HG02970 (cell line): Measurements from ENCODE around the gene TPM4.
"Not testable (repeated sequence)": the region's sequence is repeated elsewhere in the genome, so short reads cannot be mapped to it uniquely, and the experiment has no call there.

ENCODE experiments used
- ATAC-seq: cut with Tn5 transposase; IDR thresholded peaks from one replicate; pipeline ENCODE4 v1.9.1; 2021; ENCODE audit warnings: mild to moderate bottlenecking, moderate library complexity, moderate number of reproducible peaks; ENCODE audit not compliant: unreplicated experiment, low FRiP score

The TPM4 gene

GRCh38 chr19:16119075-16119857, 43.0 kb downstream of the TPM4 start:
- ATAC-seq: not testable (repeated sequence)

- ATAC-seq: no peak
Measured at GRCh38 chr19:16121141-16121540, 44.8 kb downstream of the TPM4 start.

GRCh38 chr19:16121967-16122366, 45.7 kb downstream of the TPM4 start:
- no peak for ATAC-seq

- no peak for ATAC-seq
Measured at GRCh38 chr19:16124953-16125352, 48.7 kb downstream of the TPM4 start.

GRCh38 chr19:16125737-16126495, 49.6 kb downstream of the TPM4 start:
- no peak for ATAC-seq

GRCh38 chr19:16127080-16127479, 50.8 kb downstream of the TPM4 start:
- ATAC-seq: no peak

- no peak for ATAC-seq
Measured at GRCh38 chr19:16127776-16128371, 51.6 kb downstream of the TPM4 start.

DNA sequence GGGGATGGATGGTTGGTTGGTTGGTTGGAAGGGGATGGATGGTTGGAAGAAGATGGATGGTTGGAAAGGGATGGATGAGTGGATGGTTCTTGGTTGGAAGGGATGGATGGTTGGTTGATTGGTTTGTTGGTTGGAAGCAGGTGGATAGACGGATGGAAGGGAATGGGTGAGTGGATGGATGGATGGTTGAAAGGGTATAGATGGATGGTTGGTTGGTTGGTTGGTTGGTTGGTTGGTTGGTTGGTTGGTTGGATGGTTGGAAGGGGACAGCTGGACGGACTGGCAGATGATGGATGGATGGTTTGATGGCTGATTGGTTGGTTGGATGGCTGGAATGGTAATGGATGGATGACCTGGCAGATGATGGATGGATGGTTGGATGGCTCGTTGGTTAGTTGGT, 55.4 kb downstream of the TPM4 start:
- no peak for ATAC-seq

DNA sequence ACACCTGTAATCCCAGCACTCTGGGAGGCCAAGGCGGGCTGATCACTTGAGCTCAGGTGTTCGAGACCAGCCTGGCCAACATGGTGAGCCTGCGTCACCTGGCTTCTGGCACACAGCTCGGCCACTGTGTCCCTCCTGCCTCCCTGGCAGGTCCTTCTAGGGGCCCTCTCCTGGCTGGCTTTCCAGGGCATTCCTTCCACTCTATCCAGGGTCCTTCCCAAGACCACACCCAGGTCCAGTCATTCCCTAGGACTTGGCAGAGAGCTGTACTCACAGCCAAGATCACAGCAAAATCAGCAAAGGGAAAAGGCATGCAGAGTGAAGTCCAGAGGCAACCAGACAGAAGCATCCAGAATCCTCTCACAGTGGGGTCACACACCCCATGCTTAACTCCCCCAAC, 57.5 kb downstream of the TPM4 start:
- no peak for ATAC-seq

- ATAC-seq: no peak
Measured at GRCh38 chr19:16134510-16134909, 58.2 kb downstream of the TPM4 start.

DNA sequence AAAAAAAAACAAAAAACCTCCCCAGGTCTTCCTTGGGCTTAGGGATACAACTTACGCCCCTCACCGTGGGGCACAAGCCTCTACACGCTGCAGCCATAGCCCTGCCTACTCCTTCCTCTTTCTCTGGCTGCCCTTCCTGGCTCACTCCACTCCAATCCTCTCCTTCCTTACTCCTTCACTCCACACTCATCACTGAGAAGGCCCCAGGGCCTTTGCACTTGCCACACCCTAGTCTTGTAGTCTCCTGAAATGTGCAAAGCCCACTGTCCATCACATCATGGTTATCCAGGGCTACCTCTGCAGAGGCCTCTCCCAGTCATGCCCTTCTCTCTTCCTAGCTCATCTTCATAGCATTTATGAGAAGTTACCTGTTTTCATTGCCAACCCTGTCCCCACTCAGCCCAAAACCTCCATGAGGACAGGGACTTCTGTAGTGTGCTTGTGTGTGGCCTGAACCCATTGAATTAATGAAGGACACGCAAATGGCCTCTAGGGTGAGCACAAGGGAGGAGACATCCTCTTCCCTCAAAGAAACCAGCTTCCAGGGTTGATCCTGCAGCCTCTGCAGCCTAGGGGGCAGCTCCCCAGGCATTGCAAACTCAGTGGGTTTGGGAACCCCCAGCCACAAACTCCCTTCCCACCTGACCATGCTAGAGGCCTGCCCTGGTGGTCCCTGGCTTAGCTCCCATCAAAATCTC, 59.3 kb downstream of the TPM4 start:
- ATAC-seq: no peak

DNA sequence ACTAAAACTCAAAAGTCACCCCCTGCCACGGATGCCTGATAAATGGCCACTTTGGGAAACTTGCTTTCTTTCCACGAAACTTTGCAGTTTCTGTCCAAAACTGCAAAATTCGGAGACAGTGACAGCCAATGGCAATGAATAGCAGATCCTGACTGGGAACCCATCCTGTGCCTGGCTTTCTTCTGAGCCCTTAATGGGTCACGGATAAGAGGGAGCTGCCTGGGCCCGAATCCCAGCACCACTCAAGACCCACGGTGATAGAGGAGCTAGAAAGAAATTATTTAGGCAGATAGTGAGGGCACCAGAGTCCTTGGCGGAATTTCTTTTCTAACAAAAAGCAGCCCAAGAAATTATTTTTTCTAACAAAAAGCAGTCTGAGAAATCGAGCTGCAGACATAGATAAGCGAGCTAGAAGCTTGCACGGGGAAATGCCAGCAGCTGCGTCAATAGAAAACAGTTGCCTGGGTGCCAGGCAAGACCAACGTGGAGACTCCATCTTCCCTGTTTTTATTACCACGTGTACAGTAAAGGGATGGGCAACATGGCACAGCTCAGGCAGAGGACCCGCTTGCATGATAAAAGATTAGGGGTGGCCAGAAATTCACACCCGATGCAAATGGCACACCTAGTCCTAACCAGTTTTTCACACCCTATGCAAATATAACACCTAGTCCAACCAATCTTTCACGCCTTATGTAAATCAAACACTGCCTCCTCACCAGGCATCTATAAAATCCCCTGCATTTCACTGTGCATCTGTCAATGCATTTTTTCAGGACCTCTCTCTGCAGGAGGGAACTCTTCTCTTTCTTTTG, 60.1 kb downstream of the TPM4 start:
- no peak for ATAC-seq

DNA sequence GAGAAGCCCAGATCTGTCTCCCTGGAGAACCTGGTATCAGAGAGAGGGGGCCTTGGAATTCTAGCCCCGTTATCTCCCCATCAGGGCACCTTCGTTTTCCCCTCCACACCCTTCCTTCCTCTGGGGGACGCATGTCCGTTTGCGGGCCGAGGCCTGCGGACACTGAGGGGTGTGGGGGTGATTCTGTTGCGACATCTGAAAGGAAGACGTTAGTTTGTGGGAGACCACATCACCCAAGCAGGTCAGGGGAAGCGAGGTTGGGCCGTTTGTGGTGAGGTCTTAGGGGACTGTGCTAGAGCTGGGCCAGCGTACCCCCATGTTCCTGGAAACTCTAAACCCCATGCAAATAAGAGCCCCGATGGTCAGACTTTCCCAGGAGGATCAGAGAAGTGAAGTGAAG, 63.5 kb downstream of the TPM4 start:
- no peak for ATAC-seq

DNA sequence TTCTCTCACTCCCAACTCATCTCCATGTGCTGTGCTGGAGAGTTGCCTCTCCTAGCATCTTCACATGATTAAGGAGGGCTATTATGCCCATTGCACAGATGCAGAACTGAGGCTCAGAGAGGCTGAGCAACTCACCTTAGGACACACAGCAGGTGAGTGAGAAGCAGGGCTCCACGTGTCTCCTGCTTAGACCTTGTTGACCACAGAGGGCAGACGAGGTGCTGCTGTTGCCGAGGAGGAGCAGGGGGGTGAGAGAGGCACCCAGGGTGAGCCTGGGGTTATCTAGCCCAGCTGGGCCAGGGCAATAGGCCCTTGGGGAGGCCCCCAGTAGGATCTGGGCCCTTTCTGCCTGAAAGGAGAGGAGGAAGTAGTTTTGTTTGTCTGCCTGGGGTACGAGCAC, 64.7 kb downstream of the TPM4 start:
- no peak for ATAC-seq

GRCh38 chr19:16142032-16142580, 65.8 kb downstream of the TPM4 start:
- no peak for ATAC-seq

GRCh38 chr19:16143399-16144215, 67.3 kb downstream of the TPM4 start, which contains the start of gene HSH2D:
HSH2D (plus strand) TSS chr19:16143685; CDS start chr19:16148751, 5,066 bp downstream.
- no peak for ATAC-seq

DNA sequence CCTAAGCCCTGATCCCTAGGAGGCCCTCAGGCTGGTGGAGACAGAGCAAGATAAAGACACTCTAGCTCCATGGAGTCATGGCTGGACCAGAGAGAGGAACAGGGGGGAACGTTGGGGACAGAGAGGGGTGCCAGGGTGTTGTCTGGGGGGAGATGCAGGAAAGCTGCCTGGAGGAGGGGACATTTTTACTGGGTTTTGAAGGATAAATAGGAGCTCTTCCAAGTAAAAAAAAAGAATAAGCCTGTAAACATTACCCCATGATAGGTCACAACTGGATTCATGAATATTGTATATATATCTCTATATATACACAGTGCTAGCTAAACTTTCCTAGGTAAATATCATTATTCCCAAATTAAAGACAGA, 67.9 kb downstream of the TPM4 start:
- no peak for ATAC-seq

GRCh38 chr19:16146112-16146511, 69.8 kb downstream of the TPM4 start:
- ATAC-seq: no peak
